HepG2 (cell line): ENCODE results near the gene CDCA5. TPM values are rescaled to one million over a fixed set of nuclear protein-coding genes. Genes with fewer than 3 reads are reported as not detected.
A peak's percentile ranks its signal among the peaks of the same experiment; 100 is the strongest.

Source experiments
- ATAC-seq: fragments of 200-7000 bp; cut with Tn5 transposase; 3 replicates; pipeline ENCODE4 v1.9.1; 2020; ENCODE audit warnings: mild to moderate bottlenecking, moderate library complexity
- BruUV-seq: library from RNA; stranded (reverse); fragments of 400-500 nt; replicated peaks from 2 replicates; lab custom pipeline; 2021; lab: Mats Ljungman, UMichigan
- CTCF ChIA-PET: fragments of 300-600 bp; formaldehyde crosslinking; extraction: SDS; loops from one replicate; lab custom pipeline; 2021; ENCODE audit warnings: low total read pairs, inconsistent platforms, low intra/inter-chr PET ratio; lab: Yijun Ruan, JAX
- POLR2A ChIA-PET: fragments of 350-600 bp; sonication (Branson Sonifier 250); formaldehyde crosslinking; loops from one replicate; lab custom pipeline; 2020; ENCODE audit warnings: antibody characterized with exemption, inconsistent platforms; lab: Yijun Ruan, JAX
- DNase-seq: peaks from one replicate; pipeline ENCODE4 v3.0.0-alpha.2; 2015; ENCODE audit warnings: low spot score
- FAIRE-seq: peaks from 3 replicates; lab custom pipeline; 2011; peaks lifted over from hg19 to GRCh38; lab: Jason Lieb, UNC
- H2AFZ ChIP-seq: one replicate; pipeline ENCODE4 v1.6.1; 2011; ENCODE audit warnings: low read length, inconsistent platforms
- H3K27ac ChIP-seq: fragments of 300-600 bp; 3 replicates; pipeline ENCODE4 v1.8.0; 2011; ENCODE audit warnings: mixed run types, mild to moderate bottlenecking, mixed read lengths, low read length, inconsistent platforms; ENCODE audit not compliant: insufficient read depth; ENCODE audit errors: extremely low read length
- H3K27me3 ChIP-seq, 2 experiments: fragments of 200-600 bp in 1 of 2; 2 replicates in 1 of 2; 3 replicates in 1 of 2; pipeline versions ENCODE4 v1.6.0 to v1.8.0; 2011; ENCODE audit warnings: low read length in 2 of 2, mild to moderate bottlenecking in 2 of 2, moderate library complexity in 2 of 2, inconsistent platforms in 1 of 2; ENCODE audit not compliant: insufficient read depth in 2 of 2, control insufficient read depth in 1 of 2
- H3K36me3 ChIP-seq, 2 experiments: fragments of 200-600 bp in 1 of 2; replicated peaks in 1 of 2; 2 replicates in 1 of 2; 3 replicates in 1 of 2; pipeline versions ENCODE4 v1.5.1 to v1.8.0; 2011; ENCODE audit warnings: low read length in 2 of 2, inconsistent platforms in 1 of 2; ENCODE audit not compliant: insufficient read depth in 2 of 2, control insufficient read depth in 1 of 2
- H3K4me1 ChIP-seq: 2 replicates; pipeline ENCODE4 v1.5.1; 2012; ENCODE audit warnings: low read length, inconsistent platforms; ENCODE audit not compliant: insufficient read depth
- H3K4me2 ChIP-seq: 2 replicates; pipeline ENCODE4 v1.6.0; 2011; ENCODE audit warnings: low read depth, low read length, inconsistent platforms
- H3K4me3 ChIP-seq, 3 experiments: fragments of 200-600 bp in 1 of 3; sonication (generic), shearing (Covaris generic) in 1 of 3; replicated peaks in 1 of 3; 2 replicates each; pipeline ENCODE4 v1.5.1; 2011 to 2016; ENCODE audit warnings: low read length in 3 of 3, inconsistent platforms in 2 of 3, low read depth in 2 of 3, mild to moderate bottlenecking in 2 of 3, control low read depth in 1 of 3, mixed read lengths in 1 of 3; ENCODE audit not compliant: insufficient read depth in 1 of 3
- H3K79me2 ChIP-seq: one replicate; pipeline ENCODE4 v1.6.1; 2011; ENCODE audit warnings: low read length, inconsistent platforms; ENCODE audit not compliant: insufficient read depth
- H3K9ac ChIP-seq: 2 replicates; pipeline ENCODE4 v1.6.0; 2011; ENCODE audit warnings: mild to moderate bottlenecking, low read depth, low read length, inconsistent platforms; ENCODE audit not compliant: insufficient read depth
- H3K9me3 ChIP-seq: 2 replicates; pipeline ENCODE4 v1.5.1; 2012; ENCODE audit warnings: mild to moderate bottlenecking, low read length
- H4K20me1 ChIP-seq: 2 replicates; pipeline ENCODE4 v1.6.0; 2011; ENCODE audit warnings: inconsistent platforms, mild to moderate bottlenecking, low read length, moderate library complexity; ENCODE audit not compliant: insufficient read depth
- FOXK1 ChIP-seq: sonication (generic); formaldehyde crosslinking; IDR thresholded peaks from 2 replicates; pipeline ENCODE4 v1.4.0; 2020; ENCODE audit warnings: low read depth, missing genetic modification reagents, borderline replicate concordance
- NFKB2 ChIP-seq: sonication (generic); formaldehyde crosslinking; IDR thresholded peaks from 2 replicates; pipeline ENCODE4 v1.4.0; 2020; ENCODE audit warnings: missing genetic modification reagents, borderline replicate concordance
- TOPORS ChIP-seq: sonication (generic); formaldehyde crosslinking; IDR thresholded peaks from 2 replicates; pipeline ENCODE4 v1.8.0; 2023; ENCODE audit warnings: mild to moderate bottlenecking, missing genetic modification reagents
- ZNF232 ChIP-seq: sonication (generic); formaldehyde crosslinking; IDR thresholded peaks from 2 replicates; pipeline ENCODE4 v1.4.0; 2020; ENCODE audit warnings: missing genetic modification reagents, borderline replicate concordance
- ZNF335 ChIP-seq: sonication (generic); formaldehyde crosslinking; IDR thresholded peaks from 2 replicates; pipeline ENCODE4 v1.4.0; 2020; ENCODE audit warnings: missing genetic modification reagents
- ZNF598 ChIP-seq: sonication (generic); formaldehyde crosslinking; IDR thresholded peaks from 2 replicates; pipeline ENCODE4 v1.5.1; 2020; ENCODE audit warnings: mild to moderate bottlenecking, missing genetic modification reagents, borderline replicate concordance
- ZNF709 ChIP-seq: sonication (generic); formaldehyde crosslinking; IDR thresholded peaks from 2 replicates; pipeline ENCODE4 v1.5.0; 2020; ENCODE audit warnings: mild to moderate bottlenecking, missing genetic modification reagents
- ZZZ3 ChIP-seq: sonication (generic); formaldehyde crosslinking; IDR thresholded peaks from 2 replicates; pipeline ENCODE4 v1.4.0; 2020; ENCODE audit warnings: missing genetic modification reagents, mild to moderate bottlenecking, borderline replicate concordance
- WGBS: methylation state at CpG from one replicate; pipeline ENCODE4 v1.1.6; 2017; ENCODE audit warnings: low lambda C conversion rate; 5-methylcytosine and 5-hydroxymethylcytosine counted together
- in situ Hi-C: cut with HindIII; loops from 2 replicates; pipeline ENCODE4 v1.10.0; 2017; ENCODE audit warnings: low pct_unique_long_range_greater_than_20kb; ENCODE audit not compliant: extremely low pct_ligation_motif_present
- intact Hi-C: fragments of 100-400 bp; cut with micrococcal nuclease; formaldehyde crosslinking; loops from one replicate; pipeline ENCODE4 v1.10.0; 2022; ENCODE audit not compliant: unreplicated experiment
- polyA plus RNA-seq, 8 experiments: library from polyadenylated mRNA; depleted of rRNA in 3 of 8; stranded (reverse) in 7 of 8; unstranded in 1 of 8; fragments of >200 nt; fragmentation: Illumina TruSeq in 4 of 8; extraction: Trizol in 4 of 8; gene quantifications; 2 replicates each; pipeline versions ENCODE4 v1.2.1 to v1.2.3, GENCODE V29; 2011 to 2016; ENCODE audit warnings: low read depth in 4 of 8, missing spikeins in 1 of 8, mixed read lengths in 1 of 8; ENCODE audit not compliant: insufficient read depth in 1 of 8
- total RNA-seq, 5 experiments: library from RNA; depleted of rRNA; stranded (reverse); fragments of >200 nt; fragmentation: Illumina TruSeq; extraction: Trizol; gene quantifications; 2 replicates each; pipeline ENCODE4 v1.2.3, GENCODE V29; 2016; ENCODE audit warnings: low read depth in 1 of 5
- TF ChIP-seq, protein P1 (sequence below): IDR thresholded peaks from 2 replicates; pipeline ENCODE4 v1.6.1; 2016; ENCODE audit warnings: low read depth, missing genetic modification reagents, missing compliant biosample characterization
- TF ChIP-seq, protein P2 (sequence below): sonication (generic); formaldehyde crosslinking; IDR thresholded peaks from 2 replicates; pipeline ENCODE4 v1.8.1; 2023; ENCODE audit warnings: mild to moderate bottlenecking, missing genetic modification reagents
- TF ChIP-seq, protein P3 (sequence below): sonication (generic); formaldehyde crosslinking; IDR thresholded peaks from 2 replicates; pipeline ENCODE4 v1.5.1; 2020; ENCODE audit warnings: mild to moderate bottlenecking, missing genetic modification reagents, moderate library complexity

CDCA5 gene
- total and polyA plus RNA-seq, 2 of the 13 experiments (the other 11 are each of a cell fraction or from before 2014, with no cell fraction given), result 13.5 to 50.6 TPM

DNA sequence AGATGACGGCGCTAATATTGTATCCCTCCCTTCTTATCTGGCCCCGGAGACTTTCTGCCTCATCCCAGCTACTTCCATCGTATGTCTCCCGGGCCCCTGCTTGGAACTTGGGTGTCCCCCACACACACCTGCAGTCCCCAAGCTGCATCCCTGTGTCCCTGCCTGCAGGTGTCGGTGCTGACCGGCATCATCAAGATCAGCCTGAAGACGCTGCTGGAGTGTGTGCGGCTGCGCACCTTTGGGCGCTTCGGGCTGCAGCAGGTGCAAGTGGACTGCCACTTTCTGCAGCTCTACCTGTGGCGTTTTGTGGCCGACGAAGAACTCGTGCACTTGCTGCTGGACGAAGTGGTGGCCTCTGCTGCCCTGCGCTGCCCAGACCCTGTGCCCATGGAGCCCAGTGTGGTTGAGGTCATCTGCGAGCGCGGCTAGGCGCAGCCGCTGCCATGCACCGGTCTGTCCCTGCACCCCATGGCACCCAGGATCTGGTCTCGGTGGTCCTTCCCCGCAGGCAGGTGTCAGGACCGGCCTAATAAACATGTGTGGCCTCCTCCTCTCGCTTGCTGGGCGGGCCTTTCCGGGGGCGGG lies 27.4 kb upstream of the CDCA5 start:
- ChIA-PET CTCF (interaction anchor here (0.6 to 2.0 kb wide), 4 partner anchors 69 to 142 kb away, joined by 3 to 9 read pairs (median 6); partner anchors contain the start of genes ARL2 and CAPN1), POLR2A (interaction anchor here (0.9 to 5.0 kb wide), 31 partner anchors 8 to 336 kb away, joined by 3 to 86 read pairs (median 5); partner anchors contain the start of genes ARL2, BATF2, CAPN1 and DPF2)
- WGBS, result 86% methylated on average over 10 of the region's 31 CpGs
- H3K9me3 ChIP-seq, result no peaks in the 10 kb centered on the region
- H4K20me1 ChIP-seq, result no peaks in the 10 kb centered on the region
- peaks cover 6 to 17% of the 10 kb centered on the region in 2 experiments; a peak in 4 of 5 replicates for H3K36me3 ChIP-seq
- intact Hi-C loops, result loop anchor here (2.0 kb wide), 1 partner anchor 14 kb away; the partner anchor contains the start of gene VPS51
- FAIRE-seq, result peak; percentile 30
- H2AFZ ChIP-seq, result no peak overlapping the region
- H3K79me2 ChIP-seq, result peaks cover 7% of the 10 kb centered on the region
- peak overlapping the region; percentile 82 for H3K4me2 ChIP-seq
- no peak for DNase-seq
- in situ Hi-C loops, result loop anchor here (5.0 kb wide), 1 partner anchor 71 kb away; the partner anchor contains the start of gene CAPN1
- peak overlapping the region in 2 of 3 experiments; percentile 23 to 95; a peak in 2 of 6 replicates for H3K4me3 ChIP-seq
- ATAC-seq, result no peak
- H3K4me1 ChIP-seq, result peaks cover 30% of the 10 kb centered on the region
- 0 out of 2 replicates have a peak overlapping the region, but pooled peaks have one; percentile 45 for H3K9ac ChIP-seq
- no peaks in the 10 kb centered on the region for H3K27me3 ChIP-seq
- BruUV-seq, result no TSS peak
- peak overlapping the region; percentile 60 for H3K27ac ChIP-seq
- TF ChIP-seq, protein P1, sequence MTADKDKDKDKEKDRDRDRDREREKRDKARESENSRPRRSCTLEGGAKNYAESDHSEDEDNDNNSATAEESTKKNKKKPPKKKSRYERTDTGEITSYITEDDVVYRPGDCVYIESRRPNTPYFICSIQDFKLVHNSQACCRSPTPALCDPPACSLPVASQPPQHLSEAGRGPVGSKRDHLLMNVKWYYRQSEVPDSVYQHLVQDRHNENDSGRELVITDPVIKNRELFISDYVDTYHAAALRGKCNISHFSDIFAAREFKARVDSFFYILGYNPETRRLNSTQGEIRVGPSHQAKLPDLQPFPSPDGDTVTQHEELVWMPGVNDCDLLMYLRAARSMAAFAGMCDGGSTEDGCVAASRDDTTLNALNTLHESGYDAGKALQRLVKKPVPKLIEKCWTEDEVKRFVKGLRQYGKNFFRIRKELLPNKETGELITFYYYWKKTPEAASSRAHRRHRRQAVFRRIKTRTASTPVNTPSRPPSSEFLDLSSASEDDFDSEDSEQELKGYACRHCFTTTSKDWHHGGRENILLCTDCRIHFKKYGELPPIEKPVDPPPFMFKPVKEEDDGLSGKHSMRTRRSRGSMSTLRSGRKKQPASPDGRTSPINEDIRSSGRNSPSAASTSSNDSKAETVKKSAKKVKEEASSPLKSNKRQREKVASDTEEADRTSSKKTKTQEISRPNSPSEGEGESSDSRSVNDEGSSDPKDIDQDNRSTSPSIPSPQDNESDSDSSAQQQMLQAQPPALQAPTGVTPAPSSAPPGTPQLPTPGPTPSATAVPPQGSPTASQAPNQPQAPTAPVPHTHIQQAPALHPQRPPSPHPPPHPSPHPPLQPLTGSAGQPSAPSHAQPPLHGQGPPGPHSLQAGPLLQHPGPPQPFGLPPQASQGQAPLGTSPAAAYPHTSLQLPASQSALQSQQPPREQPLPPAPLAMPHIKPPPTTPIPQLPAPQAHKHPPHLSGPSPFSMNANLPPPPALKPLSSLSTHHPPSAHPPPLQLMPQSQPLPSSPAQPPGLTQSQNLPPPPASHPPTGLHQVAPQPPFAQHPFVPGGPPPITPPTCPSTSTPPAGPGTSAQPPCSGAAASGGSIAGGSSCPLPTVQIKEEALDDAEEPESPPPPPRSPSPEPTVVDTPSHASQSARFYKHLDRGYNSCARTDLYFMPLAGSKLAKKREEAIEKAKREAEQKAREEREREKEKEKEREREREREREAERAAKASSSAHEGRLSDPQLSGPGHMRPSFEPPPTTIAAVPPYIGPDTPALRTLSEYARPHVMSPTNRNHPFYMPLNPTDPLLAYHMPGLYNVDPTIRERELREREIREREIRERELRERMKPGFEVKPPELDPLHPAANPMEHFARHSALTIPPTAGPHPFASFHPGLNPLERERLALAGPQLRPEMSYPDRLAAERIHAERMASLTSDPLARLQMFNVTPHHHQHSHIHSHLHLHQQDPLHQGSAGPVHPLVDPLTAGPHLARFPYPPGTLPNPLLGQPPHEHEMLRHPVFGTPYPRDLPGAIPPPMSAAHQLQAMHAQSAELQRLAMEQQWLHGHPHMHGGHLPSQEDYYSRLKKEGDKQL (CRISPR knock-in tag), result no peak
- TF ChIP-seq, protein P2, sequence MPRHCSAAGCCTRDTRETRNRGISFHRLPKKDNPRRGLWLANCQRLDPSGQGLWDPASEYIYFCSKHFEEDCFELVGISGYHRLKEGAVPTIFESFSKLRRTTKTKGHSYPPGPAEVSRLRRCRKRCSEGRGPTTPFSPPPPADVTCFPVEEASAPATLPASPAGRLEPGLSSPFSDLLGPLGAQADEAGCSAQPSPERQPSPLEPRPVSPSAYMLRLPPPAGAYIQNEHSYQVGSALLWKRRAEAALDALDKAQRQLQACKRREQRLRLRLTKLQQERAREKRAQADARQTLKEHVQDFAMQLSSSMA, result 0 out of 2 replicates have a peak, but pooled peaks have one; percentile 6
- 0 out of 2 replicates have a peak, but pooled peaks have one; percentile 53 for TF ChIP-seq FOXK1
- peak; percentile 42; the same call in 1 of the 2 replicates for TF ChIP-seq ZNF598 (CRISPR knock-in tag)
- TF ChIP-seq, protein P3, sequence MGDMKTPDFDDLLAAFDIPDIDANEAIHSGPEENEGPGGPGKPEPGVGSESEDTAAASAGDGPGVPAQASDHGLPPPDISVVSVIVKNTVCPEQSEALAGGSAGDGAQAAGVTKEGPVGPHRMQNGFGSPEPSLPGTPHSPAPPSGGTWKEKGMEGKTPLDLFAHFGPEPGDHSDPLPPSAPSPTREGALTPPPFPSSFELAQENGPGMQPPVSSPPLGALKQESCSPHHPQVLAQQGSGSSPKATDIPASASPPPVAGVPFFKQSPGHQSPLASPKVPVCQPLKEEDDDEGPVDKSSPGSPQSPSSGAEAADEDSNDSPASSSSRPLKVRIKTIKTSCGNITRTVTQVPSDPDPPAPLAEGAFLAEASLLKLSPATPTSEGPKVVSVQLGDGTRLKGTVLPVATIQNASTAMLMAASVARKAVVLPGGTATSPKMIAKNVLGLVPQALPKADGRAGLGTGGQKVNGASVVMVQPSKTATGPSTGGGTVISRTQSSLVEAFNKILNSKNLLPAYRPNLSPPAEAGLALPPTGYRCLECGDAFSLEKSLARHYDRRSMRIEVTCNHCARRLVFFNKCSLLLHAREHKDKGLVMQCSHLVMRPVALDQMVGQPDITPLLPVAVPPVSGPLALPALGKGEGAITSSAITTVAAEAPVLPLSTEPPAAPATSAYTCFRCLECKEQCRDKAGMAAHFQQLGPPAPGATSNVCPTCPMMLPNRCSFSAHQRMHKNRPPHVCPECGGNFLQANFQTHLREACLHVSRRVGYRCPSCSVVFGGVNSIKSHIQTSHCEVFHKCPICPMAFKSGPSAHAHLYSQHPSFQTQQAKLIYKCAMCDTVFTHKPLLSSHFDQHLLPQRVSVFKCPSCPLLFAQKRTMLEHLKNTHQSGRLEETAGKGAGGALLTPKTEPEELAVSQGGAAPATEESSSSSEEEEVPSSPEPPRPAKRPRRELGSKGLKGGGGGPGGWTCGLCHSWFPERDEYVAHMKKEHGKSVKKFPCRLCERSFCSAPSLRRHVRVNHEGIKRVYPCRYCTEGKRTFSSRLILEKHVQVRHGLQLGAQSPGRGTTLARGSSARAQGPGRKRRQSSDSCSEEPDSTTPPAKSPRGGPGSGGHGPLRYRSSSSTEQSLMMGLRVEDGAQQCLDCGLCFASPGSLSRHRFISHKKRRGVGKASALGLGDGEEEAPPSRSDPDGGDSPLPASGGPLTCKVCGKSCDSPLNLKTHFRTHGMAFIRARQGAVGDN, result peak; percentile 58; the same call in 1 of the 2 replicates
- no peak for TF ChIP-seq ZNF335
- TF ChIP-seq TOPORS (CRISPR knock-in tag), result peak; percentile 31; the same call in 1 of the 2 replicates
- 0 out of 2 replicates have a peak, but pooled peaks have one; percentile 42 for TF ChIP-seq ZZZ3 (CRISPR knock-in tag)
- no peak for TF ChIP-seq NFKB2 (CRISPR knock-in tag)
- TF ChIP-seq ZNF232 (CRISPR knock-in tag), result no peak
- TF ChIP-seq ZNF709 (CRISPR knock-in tag), result peak; percentile 45; the same call in 1 of the 2 replicates
